ENCODE data around the gene RALGDS.

- TF ChIP-seq CTCF (conservative IDR thresholded peaks at IDR 0.05) (no peak), EZH2 (IDR thresholded peaks at IDR 0.05; ENCODE audit: low read depth) (no peak)
These were observed 30.0 kb upstream of the RALGDS start for GRCh38 chr9:133151041-133151440.

Measured in PC-9 (cell line).